OCI-LY1 (cell line): Measurements from ENCODE around the gene ZNF221.

Experiments
- H2AFZ ChIP-seq: fragments of 200-600 bp; sonication (generic), shearing (Covaris generic); 2 replicates; pipeline ENCODE4 v1.6.0; 2014; ENCODE audit warnings: antibody characterized with exemption, mild to moderate bottlenecking, low read length
- H3F3A ChIP-seq: fragments of 200-600 bp; sonication (generic), shearing (Covaris generic); 2 replicates; pipeline ENCODE4 v1.6.0; 2014; ENCODE audit warnings: mild to moderate bottlenecking, antibody characterized with exemption, low read length, moderate library complexity; ENCODE audit not compliant: insufficient read depth
- H3K27ac ChIP-seq: fragments of 200-600 bp; sonication (generic); 2 replicates; pipeline ENCODE4 v1.5.1; 2014; ENCODE audit warnings: low read length, mixed run types, mild to moderate bottlenecking, low read depth; ENCODE audit not compliant: poor library complexity, severe bottlenecking
- H3K27me3 ChIP-seq: fragments of 200-600 bp; sonication (generic); 2 replicates; pipeline ENCODE4 v1.6.0; 2014; ENCODE audit warnings: antibody characterized with exemption, mild to moderate bottlenecking, low read length, moderate library complexity; ENCODE audit not compliant: insufficient read depth
- H3K36me3 ChIP-seq: fragments of 200-600 bp; sonication (generic); 2 replicates; pipeline ENCODE4 v1.6.1; 2014; ENCODE audit warnings: mild to moderate bottlenecking, antibody characterized with exemption, low read length, moderate library complexity, mixed read lengths; ENCODE audit not compliant: insufficient read depth
- H3K4me1 ChIP-seq: fragments of 200-600 bp; sonication (generic); 2 replicates; pipeline ENCODE4 v1.5.1; 2014; ENCODE audit warnings: mild to moderate bottlenecking, low read length, moderate library complexity; ENCODE audit not compliant: insufficient read depth, severe bottlenecking
- H3K4me2 ChIP-seq: fragments of 200-600 bp; sonication (generic), shearing (Covaris generic); 2 replicates; pipeline ENCODE4 v1.6.1; 2014; ENCODE audit warnings: low read length
- H3K4me3 ChIP-seq: fragments of 200-600 bp; sonication (generic); 2 replicates; pipeline ENCODE4 v1.5.1; 2014; ENCODE audit warnings: low read length, low read depth, mild to moderate bottlenecking, mixed read lengths; ENCODE audit not compliant: poor library complexity, severe bottlenecking
- H3K79me2 ChIP-seq: fragments of 200-600 bp; shearing (Covaris generic); 2 replicates; pipeline ENCODE4 v1.6.1; 2016; ENCODE audit warnings: mixed run types, low read length, mixed read lengths; ENCODE audit not compliant: insufficient read depth
- H3K9ac ChIP-seq: fragments of 200-600 bp; sonication (generic), shearing (Covaris generic); 2 replicates; pipeline ENCODE4 v1.6.1; 2014; ENCODE audit warnings: mild to moderate bottlenecking, low read length, mixed read lengths
- H3K9me2 ChIP-seq: fragments of 200-600 bp; sonication (generic), shearing (Covaris generic); 2 replicates; pipeline ENCODE4 v1.6.1; 2014; ENCODE audit warnings: low read depth, mild to moderate bottlenecking, low read length, mixed read lengths
- H3K9me3 ChIP-seq: fragments of 200-600 bp; shearing (Covaris generic); 2 replicates; pipeline ENCODE4 v1.6.1; 2014; ENCODE audit warnings: low read length, mixed read lengths
- H4K20me1 ChIP-seq: fragments of 200-600 bp; sonication (generic), shearing (Covaris generic); 2 replicates; pipeline ENCODE4 v1.6.0; 2016; ENCODE audit warnings: mild to moderate bottlenecking, low read length; ENCODE audit not compliant: insufficient read depth
- CTCF ChIP-seq: fragments of 200-600 bp; sonication (generic), shearing (Covaris generic); IDR thresholded peaks from 2 replicates; pipeline ENCODE4 v1.5.1; 2017; ENCODE audit warnings: mild to moderate bottlenecking, antibody characterized with exemption, low read length, moderate library complexity, mixed read lengths
- EZH2 ChIP-seq: fragments of 200-600 bp; sonication (generic), shearing (Covaris generic); IDR thresholded peaks from 2 replicates; pipeline ENCODE4 v1.8.0; 2017; ENCODE audit warnings: borderline replicate concordance, mixed run types, mild to moderate bottlenecking, antibody characterized with exemption, low read length, moderate library complexity, mixed read lengths

The ZNF221 gene

GRCh38 chr19:43956827-43957226 is 5.8 kb downstream of the ZNF221 start:
- Histone ChIP-seq H3K9me2 (no peaks in the 10 kb centered on the region), H3K9me3 (no peaks in the 10 kb centered on the region), H3K4me2 (no peak overlapping the region), H3K27ac (no peak overlapping the region), H3K4me1 (no peaks in the 10 kb centered on the region), H3F3A (no peaks in the 10 kb centered on the region), H2AFZ (no peak overlapping the region), H3K36me3 (no peaks in the 10 kb centered on the region), H3K4me3 (no peak overlapping the region), H4K20me1 (no peaks in the 10 kb centered on the region), H3K27me3 (no peaks in the 10 kb centered on the region), H3K79me2 (no peaks in the 10 kb centered on the region), H3K9ac (no peak overlapping the region)
- TF ChIP-seq CTCF (no peak), EZH2 (no peak)

DNA sequence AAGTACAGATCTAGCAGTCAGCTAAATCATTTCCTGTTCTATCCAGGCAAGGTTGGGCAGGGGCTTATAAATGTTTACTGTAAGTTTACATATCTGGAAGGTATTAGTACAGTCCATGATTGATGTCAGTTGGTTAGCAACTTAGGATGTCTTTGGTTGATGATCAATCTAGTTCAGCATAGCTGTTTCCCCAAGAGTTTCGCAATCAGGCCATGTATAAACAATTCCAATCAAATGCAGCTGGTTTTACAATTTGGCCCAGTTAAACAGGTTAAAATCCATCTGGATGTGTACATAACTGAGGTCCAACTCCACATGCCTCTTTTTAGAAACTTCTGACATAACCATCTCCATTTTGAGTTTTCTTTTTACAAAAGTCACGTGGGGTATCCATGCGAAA is 6.9 kb downstream of the ZNF221 start:
- no peak overlapping the region for H3K4me2 ChIP-seq
- H3K9ac ChIP-seq, result no peak overlapping the region
- no peak overlapping the region for H2AFZ ChIP-seq
- no peak overlapping the region for H3K27ac ChIP-seq
- H3K36me3 ChIP-seq, result no peaks in the 10 kb centered on the region
- H3K9me2 ChIP-seq, result no peaks in the 10 kb centered on the region
- no peaks in the 10 kb centered on the region for H3K9me3 ChIP-seq
- H3K4me3 ChIP-seq, result no peak overlapping the region
- H3F3A ChIP-seq, result no peaks in the 10 kb centered on the region
- no peaks in the 10 kb centered on the region for H3K79me2 ChIP-seq
- TF ChIP-seq CTCF, result no peak
- no peak for TF ChIP-seq EZH2
- H3K4me1 ChIP-seq, result no peaks in the 10 kb centered on the region
- H4K20me1 ChIP-seq, result no peaks in the 10 kb centered on the region
- no peaks in the 10 kb centered on the region for H3K27me3 ChIP-seq

DNA sequence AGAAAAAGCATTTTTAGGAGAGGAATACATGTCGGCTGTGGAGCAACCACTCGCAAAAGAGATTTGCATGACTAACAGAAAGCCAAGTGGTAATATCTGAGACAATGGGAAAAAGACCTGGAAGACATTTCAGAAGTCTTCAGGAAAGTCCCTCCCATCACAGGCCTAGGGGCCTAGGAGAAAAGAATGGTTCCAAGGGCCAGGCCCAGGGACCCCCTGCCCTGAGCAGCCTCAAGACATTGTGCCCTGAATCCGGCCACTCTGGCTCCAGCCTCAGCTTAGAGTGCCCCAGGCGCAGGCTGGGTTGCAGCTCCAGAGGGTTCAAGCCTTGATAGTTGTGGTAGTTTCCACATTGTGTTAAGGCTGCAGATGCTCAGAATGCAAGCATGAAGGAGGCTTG is 9.4 kb downstream of the ZNF221 start:
- no peak overlapping the region for H3K4me3 ChIP-seq

More for the DNA sequence above, 9.4 kb downstream of the ZNF221 start:
- H3K4me2 ChIP-seq, result no peak overlapping the region
- no peaks in the 10 kb centered on the region for H3K36me3 ChIP-seq
- no peaks in the 10 kb centered on the region for H3K4me1 ChIP-seq
- H3F3A ChIP-seq, result no peaks in the 10 kb centered on the region
- H3K27ac ChIP-seq, result no peak overlapping the region
- no peaks in the 10 kb centered on the region for H3K9me2 ChIP-seq
- no peaks in the 10 kb centered on the region for H4K20me1 ChIP-seq
- H2AFZ ChIP-seq, result no peak overlapping the region
- no peaks in the 10 kb centered on the region for H3K27me3 ChIP-seq
- TF ChIP-seq EZH2 (no peak), CTCF (no peak)
- H3K9me3 ChIP-seq, result 0 out of 2 replicates have a peak, but pooled peaks cover 4% of the 10 kb centered on the region
- H3K9ac ChIP-seq, result no peak overlapping the region
- no peaks in the 10 kb centered on the region for H3K79me2 ChIP-seq
